ENCODE results near the gene PRPSAP1.

The PRPSAP1 gene

DNA sequence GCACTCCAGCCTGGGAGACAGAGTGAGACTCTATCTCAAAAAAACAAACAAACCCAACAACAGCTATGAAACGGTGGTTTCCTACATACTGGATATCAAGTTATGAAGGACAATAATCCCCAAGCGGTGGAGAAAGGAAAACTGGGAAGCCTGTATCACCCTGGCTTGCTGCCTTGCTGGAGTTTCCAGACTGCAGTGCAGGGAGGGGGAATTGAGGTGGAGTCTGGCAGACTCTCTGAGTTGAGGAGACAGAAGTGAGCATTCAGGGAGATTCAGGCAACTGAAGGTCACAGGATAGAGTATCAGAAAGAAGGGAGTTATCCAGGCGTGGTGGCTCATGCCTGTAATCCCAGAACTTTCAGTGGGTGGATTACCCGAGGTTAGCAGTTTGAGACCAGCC is 57.5 kb downstream of the PRPSAP1 start:
- Histone ChIP-seq H3K9me3 (ENCODE audit: insufficient read depth, low read length) (no peaks in the 10 kb centered on the region), H3K36me3 (ENCODE audit: insufficient read depth, insufficient read length, low read length) (peaks cover 25% of the 10 kb centered on the region), H3K27me3 (ENCODE audit: insufficient read depth, insufficient read length) (no peaks in the 10 kb centered on the region), H3K4me3 (ENCODE audit: insufficient read length, low read depth) (no peak overlapping the region), H3K4me1 (ENCODE audit: insufficient read depth, insufficient read length) (no peaks in the 10 kb centered on the region), H3K9ac (ENCODE audit: insufficient read length, low read depth) (no peak overlapping the region)
- no peak for DNase-seq (ENCODE audit: low read depth, low spot score)
- TF ChIP-seq ZNF274 (IDR thresholded peaks at IDR 0.05; ENCODE audit: low read depth, low read length): no peak
- no peak for TF ChIP-seq YY1 (IDR thresholded peaks at IDR 0.05; ENCODE audit: insufficient read depth, insufficient read length)
- no peak for TF ChIP-seq SUZ12 (IDR thresholded peaks at IDR 0.05; ENCODE audit: extremely low read depth, insufficient read depth, insufficient read length)

DNA sequence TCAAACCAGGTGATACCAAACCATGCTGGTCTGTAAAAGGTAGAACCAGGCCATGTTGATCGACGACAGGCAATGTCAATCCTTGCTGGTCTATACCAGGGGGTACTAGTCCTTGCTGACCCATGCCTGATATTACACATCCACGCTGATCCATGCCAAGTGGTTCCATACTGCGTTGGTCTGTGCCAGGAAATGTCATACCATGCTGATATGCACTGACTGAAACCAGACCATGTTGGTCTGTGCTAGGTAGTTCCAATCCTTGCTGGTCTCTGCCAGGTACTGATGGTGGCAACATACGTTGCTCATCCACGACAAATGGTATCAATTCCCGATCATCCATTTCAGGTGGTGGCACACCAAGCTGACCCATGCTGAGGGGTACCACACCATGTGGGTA is 60.6 kb downstream of the PRPSAP1 start:
- H3K27me3 ChIP-seq (ENCODE audit: insufficient read depth, insufficient read length): no peaks in the 10 kb centered on the region
- H3K4me3 ChIP-seq (ENCODE audit: insufficient read length, low read depth): no peak overlapping the region
- H3K9ac ChIP-seq (ENCODE audit: insufficient read length, low read depth): no peak overlapping the region
- no peaks in the 10 kb centered on the region for H3K4me1 ChIP-seq (ENCODE audit: insufficient read depth, insufficient read length)
- DNase-seq (ENCODE audit: low read depth, low spot score): no peak
- no peak for TF ChIP-seq SUZ12 (IDR thresholded peaks at IDR 0.05; ENCODE audit: extremely low read depth, insufficient read depth, insufficient read length)
- TF ChIP-seq YY1 (IDR thresholded peaks at IDR 0.05; ENCODE audit: insufficient read depth, insufficient read length): no peak
- no peak for TF ChIP-seq ZNF274 (IDR thresholded peaks at IDR 0.05; ENCODE audit: low read depth, low read length)
- no peaks in the 10 kb centered on the region for H3K9me3 ChIP-seq (ENCODE audit: insufficient read depth, low read length)
- H3K36me3 ChIP-seq (ENCODE audit: insufficient read depth, insufficient read length, low read length): peaks cover 29% of the 10 kb centered on the region

DNA sequence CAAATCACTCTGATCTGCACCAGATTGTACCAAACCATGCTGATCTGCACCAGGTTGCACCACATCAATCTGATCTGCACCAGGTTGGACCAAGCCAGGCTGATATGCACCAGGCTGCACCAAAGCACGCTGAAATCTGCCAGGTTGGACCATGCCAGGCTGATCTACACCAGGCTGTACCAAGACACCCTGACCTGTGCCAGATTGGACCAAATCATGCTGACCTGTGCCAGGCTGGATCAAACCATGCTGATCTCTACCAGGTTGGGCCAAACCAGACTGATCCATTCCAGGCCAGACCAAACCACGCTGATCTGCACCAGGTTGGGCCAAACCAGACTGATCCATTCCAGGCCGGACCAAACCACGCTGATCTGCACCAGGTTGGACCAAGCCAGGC is 61.1 kb downstream of the PRPSAP1 start:
- no peaks in the 10 kb centered on the region for H3K4me1 ChIP-seq (ENCODE audit: insufficient read depth, insufficient read length)
- H3K9me3 ChIP-seq (ENCODE audit: insufficient read depth, low read length): no peaks in the 10 kb centered on the region
- DNase-seq (ENCODE audit: low read depth, low spot score): no peak
- H3K36me3 ChIP-seq (ENCODE audit: insufficient read depth, insufficient read length, low read length): peaks cover 29% of the 10 kb centered on the region
- H3K4me3 ChIP-seq (ENCODE audit: insufficient read length, low read depth): no peak overlapping the region
- no peaks in the 10 kb centered on the region for H3K27me3 ChIP-seq (ENCODE audit: insufficient read depth, insufficient read length)
- no peak overlapping the region for H3K9ac ChIP-seq (ENCODE audit: insufficient read length, low read depth)
- TF ChIP-seq ZNF274 (IDR thresholded peaks at IDR 0.05; ENCODE audit: low read depth, low read length): no peak
- TF ChIP-seq YY1 (IDR thresholded peaks at IDR 0.05; ENCODE audit: insufficient read depth, insufficient read length): no peak
- TF ChIP-seq SUZ12 (IDR thresholded peaks at IDR 0.05; ENCODE audit: extremely low read depth, insufficient read depth, insufficient read length): no peak

DNA sequence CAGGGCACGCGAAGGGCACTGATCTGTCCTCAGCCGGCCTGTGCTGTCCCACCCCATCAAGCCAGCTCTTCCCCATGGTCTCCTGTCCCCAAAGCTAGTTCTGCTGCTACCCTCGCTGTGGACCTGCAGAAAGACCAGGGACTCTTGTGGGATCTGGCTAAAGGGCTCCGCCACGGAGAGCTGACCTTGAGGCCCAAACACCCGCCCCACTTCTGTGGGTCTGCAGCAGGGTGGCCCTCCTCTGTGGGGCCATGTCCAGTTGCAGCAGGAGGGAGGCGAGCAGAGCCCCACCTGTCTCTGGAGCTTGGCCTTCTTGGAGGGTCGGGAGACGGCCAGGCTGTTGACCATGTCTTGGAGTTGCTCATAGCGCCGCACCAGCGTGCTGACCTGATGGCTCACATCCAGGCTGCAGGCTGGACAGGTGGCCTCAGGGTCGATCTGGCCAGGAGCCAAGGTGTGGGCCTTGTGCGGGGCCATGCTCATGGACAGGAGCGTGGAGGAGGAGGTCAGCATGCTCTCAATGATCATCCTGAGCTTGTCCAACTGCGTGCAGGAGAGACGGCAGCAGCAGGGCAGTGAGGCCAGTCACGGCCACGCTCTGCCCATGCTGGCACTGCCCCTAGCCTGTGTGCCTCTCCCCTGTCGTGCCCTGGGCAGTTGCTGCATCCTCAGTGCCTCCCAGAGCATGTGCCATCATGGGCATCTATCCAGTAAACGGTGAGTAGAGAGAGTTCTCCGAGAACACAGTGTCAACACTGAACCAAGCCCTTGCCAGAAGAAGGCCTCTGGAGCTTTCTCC is 71.9 kb downstream of the PRPSAP1 start:
- H3K9me3 ChIP-seq (ENCODE audit: insufficient read depth, low read length): no peaks in the 10 kb centered on the region
- DNase-seq (ENCODE audit: low read depth, low spot score): no peak
- peaks cover 12% of the 10 kb centered on the region for H3K4me1 ChIP-seq (ENCODE audit: insufficient read depth, insufficient read length)
- H3K36me3 ChIP-seq (ENCODE audit: insufficient read depth, insufficient read length, low read length): peaks cover 6% of the 10 kb centered on the region
- H3K4me3 ChIP-seq (ENCODE audit: insufficient read length, low read depth): no peak overlapping the region
- H3K27me3 ChIP-seq (ENCODE audit: insufficient read depth, insufficient read length): no peaks in the 10 kb centered on the region
- H3K9ac ChIP-seq (ENCODE audit: insufficient read length, low read depth): no peak overlapping the region
- TF ChIP-seq ZNF274 (IDR thresholded peaks at IDR 0.05; ENCODE audit: low read depth, low read length) (no peak), SUZ12 (IDR thresholded peaks at IDR 0.05; ENCODE audit: extremely low read depth, insufficient read depth, insufficient read length) (no peak), YY1 (IDR thresholded peaks at IDR 0.05; ENCODE audit: insufficient read depth, insufficient read length) (no peak)

DNA sequence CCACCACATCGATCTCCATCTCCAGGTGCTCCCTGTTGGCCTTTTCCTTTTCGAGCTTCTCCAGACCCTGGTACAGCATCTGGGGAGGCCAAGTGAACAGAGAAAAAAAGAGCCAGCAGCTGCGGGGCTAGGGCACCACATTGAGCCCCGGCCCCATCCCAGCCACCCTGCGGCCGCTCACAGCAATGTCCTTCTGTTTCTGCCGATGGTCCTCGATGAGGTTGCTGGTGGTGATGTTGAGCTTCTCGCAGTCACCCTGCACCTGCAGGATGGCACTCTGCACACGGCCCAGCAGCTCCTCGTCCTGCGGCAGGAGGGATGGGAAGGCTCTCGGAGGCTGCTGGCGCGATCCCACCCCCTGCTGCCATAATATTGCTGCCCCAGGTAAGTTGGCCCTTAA is 73.1 kb downstream of the PRPSAP1 start:
- Histone ChIP-seq H3K9ac (ENCODE audit: insufficient read length, low read depth) (no peak overlapping the region), H3K4me1 (ENCODE audit: insufficient read depth, insufficient read length) (peaks cover 16% of the 10 kb centered on the region), H3K9me3 (ENCODE audit: insufficient read depth, low read length) (no peaks in the 10 kb centered on the region), H3K4me3 (ENCODE audit: insufficient read length, low read depth) (no peak overlapping the region), H3K27me3 (ENCODE audit: insufficient read depth, insufficient read length) (no peaks in the 10 kb centered on the region), H3K36me3 (ENCODE audit: insufficient read depth, insufficient read length, low read length) (peaks cover 6% of the 10 kb centered on the region)
- DNase-seq (ENCODE audit: low read depth, low spot score): no peak
- no peak for TF ChIP-seq YY1 (IDR thresholded peaks at IDR 0.05; ENCODE audit: insufficient read depth, insufficient read length)
- TF ChIP-seq SUZ12 (IDR thresholded peaks at IDR 0.05; ENCODE audit: extremely low read depth, insufficient read depth, insufficient read length): no peak
- no peak for TF ChIP-seq ZNF274 (IDR thresholded peaks at IDR 0.05; ENCODE audit: low read depth, low read length)

DNA sequence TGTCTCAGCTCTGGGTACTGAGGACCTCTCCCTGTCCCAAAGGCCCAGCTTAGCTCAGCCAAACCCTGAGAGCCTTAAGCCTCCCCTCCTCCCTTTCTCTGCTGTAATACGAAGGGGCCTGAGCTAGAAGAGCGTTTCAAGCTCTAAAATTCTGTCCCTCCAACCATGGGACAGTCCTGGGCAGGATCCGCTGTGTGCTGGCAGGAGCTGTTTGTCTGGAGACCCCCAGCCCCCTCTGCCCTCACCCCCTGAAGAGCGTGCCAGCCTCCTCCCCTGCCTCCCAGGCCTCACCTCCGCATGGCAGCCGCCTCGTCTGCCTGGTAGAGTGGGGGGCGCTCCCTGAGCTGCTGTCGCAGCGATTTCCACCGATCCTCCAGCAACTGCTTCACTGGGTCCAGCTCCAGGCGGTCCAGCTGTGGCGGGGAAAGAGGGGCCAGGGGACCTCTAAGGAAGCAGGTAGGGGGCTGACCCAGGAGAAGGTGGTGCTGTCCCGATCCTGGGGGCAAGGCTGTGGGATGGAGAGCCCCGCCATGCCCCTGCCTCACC is 73.9 kb downstream of the PRPSAP1 start:
- Histone ChIP-seq H3K9ac (ENCODE audit: insufficient read length, low read depth) (no peak overlapping the region), H3K27me3 (ENCODE audit: insufficient read depth, insufficient read length) (no peaks in the 10 kb centered on the region), H3K9me3 (ENCODE audit: insufficient read depth, low read length) (no peaks in the 10 kb centered on the region), H3K4me3 (ENCODE audit: insufficient read length, low read depth) (no peak overlapping the region), H3K4me1 (ENCODE audit: insufficient read depth, insufficient read length) (peaks cover 22% of the 10 kb centered on the region), H3K36me3 (ENCODE audit: insufficient read depth, insufficient read length, low read length) (peaks cover 9% of the 10 kb centered on the region)
- TF ChIP-seq SUZ12 (IDR thresholded peaks at IDR 0.05; ENCODE audit: extremely low read depth, insufficient read depth, insufficient read length) (no peak), ZNF274 (IDR thresholded peaks at IDR 0.05; ENCODE audit: low read depth, low read length) (no peak), YY1 (IDR thresholded peaks at IDR 0.05; ENCODE audit: insufficient read depth, insufficient read length) (no peak)
- DNase-seq (ENCODE audit: low read depth, low spot score): no peak

DNA sequence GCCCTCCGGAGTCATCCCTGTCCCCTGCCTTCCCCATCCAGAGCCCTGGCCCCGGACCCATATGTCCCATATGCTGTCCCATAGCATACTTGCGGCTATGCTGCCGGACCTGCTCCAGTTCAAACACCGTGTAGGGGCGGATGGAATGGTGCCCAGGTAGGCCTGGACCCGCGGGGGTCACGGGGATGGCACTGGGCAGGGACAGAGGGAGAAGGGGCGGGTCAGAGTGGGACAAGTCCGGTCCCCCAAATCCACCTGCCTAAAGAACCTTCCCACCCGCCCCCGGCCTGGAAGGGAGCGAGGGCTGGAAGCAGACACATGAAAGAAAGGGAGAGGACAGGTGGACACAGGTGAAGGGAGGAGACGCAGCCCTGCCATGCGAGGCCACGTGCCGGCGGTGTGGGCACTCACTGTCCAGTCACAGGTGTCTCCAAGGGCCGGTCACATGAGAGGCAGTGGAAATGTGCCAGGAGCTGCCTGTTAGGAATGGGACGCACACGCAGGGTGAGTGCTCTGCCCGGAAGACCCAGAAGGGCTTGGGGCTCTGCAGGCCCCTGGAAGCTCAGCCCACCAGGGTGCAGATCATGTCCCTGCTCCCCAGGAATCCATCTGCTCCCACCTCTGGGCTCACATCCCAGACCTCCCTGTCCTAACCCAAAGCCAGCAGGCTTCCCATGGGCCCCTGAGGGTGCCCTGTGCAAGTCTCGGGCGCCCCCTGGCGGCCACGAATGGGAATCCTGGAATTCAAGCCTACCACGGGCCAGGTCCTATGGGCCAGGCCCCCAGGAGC is 74.6 kb downstream of the PRPSAP1 start:
- H3K27me3 ChIP-seq (ENCODE audit: insufficient read depth, insufficient read length): no peaks in the 10 kb centered on the region
- no peaks in the 10 kb centered on the region for H3K9me3 ChIP-seq (ENCODE audit: insufficient read depth, low read length)
- peak overlapping the region; percentile 51 for H3K9ac ChIP-seq (ENCODE audit: insufficient read length, low read depth)
- H3K4me3 ChIP-seq (ENCODE audit: insufficient read length, low read depth): no peak overlapping the region
- DNase-seq (ENCODE audit: low read depth, low spot score): peak; percentile 47
- no peak for TF ChIP-seq ZNF274 (IDR thresholded peaks at IDR 0.05; ENCODE audit: low read depth, low read length)
- TF ChIP-seq SUZ12 (IDR thresholded peaks at IDR 0.05; ENCODE audit: extremely low read depth, insufficient read depth, insufficient read length): no peak
- TF ChIP-seq YY1 (IDR thresholded peaks at IDR 0.05; ENCODE audit: insufficient read depth, insufficient read length): no peak
- peaks cover 23% of the 10 kb centered on the region for H3K4me1 ChIP-seq (ENCODE audit: insufficient read depth, insufficient read length)
- H3K36me3 ChIP-seq (ENCODE audit: insufficient read depth, insufficient read length, low read length): peaks cover 9% of the 10 kb centered on the region

Data from NT2/D1 (cell line).